ES-I3 (cell line): ENCODE results near the gene POC1B.

Experiments used
- H3K36me3 ChIP-seq: 2 replicates; pipeline ENCODE4 v1.6.1; 2013; ENCODE audit warnings: mild to moderate bottlenecking, low read length, control low read depth, moderate library complexity; ENCODE audit not compliant: insufficient read depth
- H3K4me1 ChIP-seq: 2 replicates; pipeline ENCODE4 v1.6.1; 2013; ENCODE audit warnings: mild to moderate bottlenecking, control low read depth, low read length; ENCODE audit not compliant: insufficient read depth
- H3K9ac ChIP-seq: 2 replicates; pipeline ENCODE4 v1.6.1; 2013; ENCODE audit warnings: low read depth, mild to moderate bottlenecking, low read length, moderate library complexity
- H3K9me3 ChIP-seq: 2 replicates; pipeline ENCODE4 v1.6.1; 2013; ENCODE audit warnings: mild to moderate bottlenecking, low read length, moderate library complexity; ENCODE audit not compliant: control insufficient read depth, insufficient read depth

The POC1B gene

DNA sequence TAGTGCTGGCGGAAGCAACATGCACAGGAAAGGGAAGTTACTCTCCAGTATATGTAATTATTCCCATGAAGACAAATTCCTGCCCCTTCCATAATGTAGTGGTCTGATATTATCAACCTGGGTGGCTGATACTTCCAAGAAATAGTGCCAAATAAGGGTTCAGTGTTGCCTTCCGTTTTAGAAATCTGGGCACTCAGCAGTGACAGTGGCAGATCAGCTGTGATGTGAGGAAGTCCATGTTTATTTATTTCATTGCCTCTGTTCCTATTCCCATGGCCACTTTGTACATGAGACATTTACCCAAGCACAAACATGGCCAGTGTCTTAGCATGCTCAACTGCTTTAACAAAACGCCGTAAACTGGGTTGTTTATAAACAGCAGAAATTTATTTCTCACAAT is 20.3 kb upstream of the POC1B start:
- Histone ChIP-seq H3K4me1 (no peaks in the 10 kb centered on the region; the same call in 1 of the 2 replicates), H3K36me3 (no peaks in the 10 kb centered on the region), H3K9ac (no peak overlapping the region), H3K9me3 (no peaks in the 10 kb centered on the region)

DNA sequence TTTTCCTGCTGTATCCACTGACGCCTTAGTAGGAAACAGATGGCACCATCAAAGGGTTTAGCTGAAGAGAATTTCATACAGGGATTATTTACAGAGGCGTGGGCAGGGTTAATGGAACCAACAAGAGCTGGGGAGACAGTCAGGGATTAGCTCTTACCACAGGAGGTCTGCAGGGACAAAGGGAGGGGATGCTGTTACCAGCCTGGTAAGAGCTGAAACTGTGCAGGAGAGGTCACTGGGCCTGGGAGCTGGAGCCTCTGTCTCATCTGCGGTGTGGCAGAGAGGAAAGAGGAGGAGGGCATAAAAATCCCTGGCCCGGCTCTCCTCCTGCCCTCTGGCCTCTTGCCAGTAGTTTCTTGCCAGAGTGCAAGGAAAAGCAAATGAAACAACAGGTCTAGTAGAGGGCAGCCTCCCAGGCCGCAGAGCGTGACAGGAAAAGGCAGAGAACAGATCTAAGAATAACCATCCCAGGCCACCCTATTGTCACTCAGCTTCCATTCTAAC is 18.9 kb upstream of the POC1B start:
- H3K36me3 ChIP-seq = no peaks in the 10 kb centered on the region
- H3K9me3 ChIP-seq = no peaks in the 10 kb centered on the region
- no peak overlapping the region for H3K9ac ChIP-seq
- H3K4me1 ChIP-seq = no peaks in the 10 kb centered on the region; the same call in 1 of the 2 replicates

DNA sequence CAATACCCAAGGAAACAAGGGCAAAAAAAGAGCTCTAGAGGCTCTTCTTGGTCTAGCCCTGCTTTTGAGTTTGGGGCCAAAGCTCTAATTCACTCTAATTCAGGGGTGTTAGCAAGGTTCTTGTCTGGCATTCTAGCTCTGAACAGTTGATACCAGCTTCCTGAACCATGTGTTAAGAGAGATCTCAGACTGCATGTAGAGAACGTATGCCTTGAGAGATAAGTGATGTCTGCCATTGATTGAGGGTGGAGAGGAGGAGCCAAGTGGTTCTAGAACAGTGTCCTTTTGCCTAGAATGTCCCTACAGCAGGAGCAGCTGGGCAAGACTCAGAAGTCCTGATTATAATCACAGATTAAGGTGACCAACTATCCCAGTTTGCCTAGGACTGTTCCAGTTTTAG is 18.2 kb upstream of the POC1B start:
- H3K36me3 ChIP-seq = no peaks in the 10 kb centered on the region
- no peak overlapping the region for H3K9ac ChIP-seq
- no peaks in the 10 kb centered on the region for H3K9me3 ChIP-seq
- H3K4me1 ChIP-seq = no peaks in the 10 kb centered on the region; the same call in 1 of the 2 replicates

DNA sequence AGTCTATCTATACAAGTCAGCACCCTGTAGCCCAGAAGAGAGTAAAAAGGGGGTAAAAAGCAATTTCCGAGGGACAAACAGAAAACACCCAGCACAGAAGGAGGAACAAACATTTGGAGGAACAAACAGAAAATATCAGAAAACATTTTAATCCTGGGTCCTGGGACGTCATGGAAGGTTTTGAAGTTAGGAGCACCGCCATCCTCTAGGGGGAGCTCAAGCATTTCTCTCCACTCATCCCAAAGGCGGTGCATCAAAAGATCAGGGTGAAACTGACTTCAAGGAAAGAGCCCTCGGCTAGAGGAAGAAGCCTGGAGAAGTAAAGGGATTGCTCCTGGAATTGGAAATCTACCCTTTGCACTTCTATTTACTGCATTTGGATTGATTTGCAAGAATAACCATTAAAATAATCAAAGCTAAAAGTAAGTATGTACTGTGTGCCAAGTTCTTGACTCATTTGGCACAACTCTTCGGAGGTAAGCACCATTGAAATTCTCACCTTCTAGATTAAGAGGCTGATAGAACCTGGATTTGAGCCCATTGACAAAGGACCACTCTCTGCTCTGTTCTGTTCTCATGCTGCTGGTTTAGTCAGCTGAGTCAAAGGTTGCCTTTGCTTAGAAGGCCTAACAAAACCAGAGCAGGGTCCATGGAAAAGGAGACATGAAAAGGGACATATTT is 17.2 kb upstream of the POC1B start:
- Histone ChIP-seq H3K9ac (no peak overlapping the region), H3K36me3 (no peaks in the 10 kb centered on the region), H3K9me3 (no peaks in the 10 kb centered on the region), H3K4me1 (no peaks in the 10 kb centered on the region; the same call in 1 of the 2 replicates)

DNA sequence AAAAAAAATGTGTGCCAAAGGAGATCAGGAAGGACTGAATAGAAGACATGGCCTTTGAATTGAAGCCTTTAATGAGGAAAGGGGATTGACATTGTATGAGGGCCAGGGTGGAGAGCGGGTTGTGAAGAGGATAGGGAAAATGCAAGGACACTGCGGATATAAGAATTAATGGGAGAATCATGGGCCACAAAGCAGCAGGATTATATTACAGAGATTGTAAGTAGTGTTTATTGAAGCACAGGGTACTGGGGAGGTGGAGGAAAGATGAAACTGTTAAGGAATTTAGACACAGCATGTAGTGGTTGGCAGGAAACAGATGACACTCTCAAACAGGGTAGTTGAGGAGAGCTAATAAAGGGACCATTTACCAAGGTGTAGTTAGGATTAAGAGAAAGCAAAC is 16.4 kb upstream of the POC1B start:
- Histone ChIP-seq H3K9ac (no peak overlapping the region), H3K4me1 (no peaks in the 10 kb centered on the region; the same call in 1 of the 2 replicates), H3K9me3 (no peaks in the 10 kb centered on the region), H3K36me3 (no peaks in the 10 kb centered on the region)

DNA sequence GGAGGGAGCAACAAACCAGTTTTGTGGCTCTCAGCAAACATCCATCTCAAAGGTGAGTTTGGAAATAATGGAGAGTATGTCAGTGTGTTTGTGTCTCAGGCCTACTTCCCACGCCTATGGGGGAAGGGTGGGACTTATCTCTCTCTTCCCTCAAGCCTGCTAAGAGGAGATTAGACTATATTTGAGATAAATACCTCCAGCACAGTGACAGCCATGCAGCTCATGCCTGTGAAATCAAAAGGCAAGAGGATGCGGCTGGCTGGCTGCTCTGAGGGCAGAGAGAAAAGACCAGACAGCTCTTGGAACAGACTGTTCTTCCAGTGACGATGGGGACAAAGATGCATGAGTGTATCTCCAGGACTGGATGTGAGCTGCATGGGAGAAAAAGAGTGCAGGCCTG is 14.7 kb upstream of the POC1B start:
- no peaks in the 10 kb centered on the region for H3K9me3 ChIP-seq
- H3K4me1 ChIP-seq = no peaks in the 10 kb centered on the region
- H3K9ac ChIP-seq = no peak overlapping the region
- no peaks in the 10 kb centered on the region for H3K36me3 ChIP-seq

DNA sequence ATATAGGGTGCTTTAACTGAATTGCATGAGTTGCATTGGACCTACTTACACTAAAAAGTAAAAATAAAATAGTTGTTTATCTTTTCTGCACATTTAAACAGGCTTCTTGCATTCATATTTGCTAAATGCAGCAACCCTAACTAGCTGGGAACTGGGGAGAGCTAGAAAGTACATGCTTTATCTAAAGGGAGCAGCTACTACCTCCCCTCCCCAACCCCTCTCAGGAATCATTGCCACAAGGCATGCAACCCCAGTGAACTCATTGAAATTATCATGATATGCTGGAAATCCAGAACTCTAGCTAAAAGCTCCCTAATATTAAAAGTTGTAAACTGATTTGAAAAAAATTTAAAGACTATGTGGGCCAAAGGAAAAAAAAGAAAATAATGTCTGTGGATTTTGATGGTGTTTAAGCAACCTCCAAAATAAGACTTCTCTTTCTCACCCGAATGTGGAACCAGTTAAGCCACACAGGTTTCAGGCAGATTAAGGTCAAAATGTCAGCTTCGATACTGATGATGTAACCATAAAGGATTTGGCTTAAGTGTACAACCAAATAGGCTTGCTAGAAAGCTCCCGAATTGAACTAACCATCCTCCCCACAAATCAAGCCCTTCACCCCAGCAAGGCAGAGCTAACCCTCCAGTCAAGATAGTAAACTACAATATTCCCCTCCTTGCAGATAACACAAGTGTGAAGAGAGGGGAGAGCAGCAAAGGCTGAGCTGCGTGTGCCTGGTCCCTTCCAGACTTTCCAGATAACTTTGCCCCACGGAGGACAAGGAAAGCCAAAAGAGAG is 13.8 kb upstream of the POC1B start:
- Histone ChIP-seq H3K9me3 (no peaks in the 10 kb centered on the region), H3K4me1 (no peaks in the 10 kb centered on the region), H3K9ac (no peak overlapping the region)

DNA sequence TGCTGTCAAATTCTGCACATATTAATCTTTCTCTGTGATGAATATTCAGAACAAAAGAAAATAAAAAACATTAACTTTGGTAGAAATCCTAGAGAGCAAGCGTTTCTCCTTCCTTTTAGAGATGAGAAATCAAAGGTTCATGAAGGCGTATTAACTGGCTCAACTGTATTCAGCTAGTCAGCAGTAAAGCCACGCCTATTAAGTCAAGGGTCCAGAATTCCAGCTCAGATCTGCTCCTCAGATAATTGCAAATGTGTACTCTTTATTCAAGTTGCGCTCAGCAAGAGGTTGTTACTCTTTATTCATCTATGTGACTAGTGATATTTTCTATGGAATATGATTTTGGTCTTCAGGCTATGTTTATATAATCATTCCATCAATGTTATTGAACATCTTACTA is 13.1 kb upstream of the POC1B start:
- Histone ChIP-seq H3K9ac (no peak overlapping the region), H3K4me1 (no peaks in the 10 kb centered on the region), H3K36me3 (no peaks in the 10 kb centered on the region), H3K9me3 (no peaks in the 10 kb centered on the region)

More for the DNA sequence above, 13.8 kb upstream of the POC1B start:
- no peaks in the 10 kb centered on the region for H3K36me3 ChIP-seq

DNA sequence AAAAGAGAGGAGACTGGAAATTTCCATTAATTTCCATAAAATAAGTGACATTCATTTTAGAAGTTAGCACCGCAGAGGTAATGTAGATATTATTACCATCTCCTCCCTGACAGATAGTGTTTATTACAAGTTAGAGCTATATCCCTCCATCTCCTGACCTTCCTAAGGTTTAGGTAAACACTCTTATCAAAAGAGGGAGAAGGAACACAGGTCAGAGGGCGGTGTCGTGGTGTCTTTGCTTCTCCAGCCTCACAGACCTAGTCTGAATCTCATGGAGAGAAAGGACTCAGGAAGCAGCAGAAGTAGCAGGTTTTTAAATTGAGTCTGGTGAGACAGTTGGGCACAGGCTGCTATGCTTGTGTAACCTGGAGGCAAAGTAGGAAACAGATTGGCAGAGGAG is 11.5 kb upstream of the POC1B start:
- Histone ChIP-seq H3K9me3 (no peaks in the 10 kb centered on the region), H3K4me1 (no peaks in the 10 kb centered on the region), H3K36me3 (no peaks in the 10 kb centered on the region), H3K9ac (no peak overlapping the region)

DNA sequence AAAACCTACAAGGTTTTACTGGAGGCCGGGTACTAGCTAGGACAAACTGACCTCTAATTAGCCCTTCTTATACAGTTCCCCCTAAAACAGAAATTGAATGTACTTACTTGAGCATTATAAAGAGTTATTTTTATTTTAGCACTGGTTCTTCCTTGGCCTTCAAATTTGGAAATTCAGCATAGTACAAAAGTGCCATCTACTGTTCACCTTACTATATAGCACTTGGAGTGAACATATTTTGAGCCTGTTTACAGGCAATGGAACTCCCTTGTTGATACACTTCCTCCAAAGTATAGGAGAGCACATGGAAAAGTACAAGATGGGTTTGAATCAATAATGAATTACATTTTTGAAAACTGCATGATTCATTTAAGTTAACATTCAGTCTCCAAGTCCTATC is 3.9 kb upstream of the POC1B start:
- Histone ChIP-seq H3K36me3 (no peaks in the 10 kb centered on the region), H3K4me1 (no peaks in the 10 kb centered on the region), H3K9ac (no peak overlapping the region), H3K9me3 (no peaks in the 10 kb centered on the region)

DNA sequence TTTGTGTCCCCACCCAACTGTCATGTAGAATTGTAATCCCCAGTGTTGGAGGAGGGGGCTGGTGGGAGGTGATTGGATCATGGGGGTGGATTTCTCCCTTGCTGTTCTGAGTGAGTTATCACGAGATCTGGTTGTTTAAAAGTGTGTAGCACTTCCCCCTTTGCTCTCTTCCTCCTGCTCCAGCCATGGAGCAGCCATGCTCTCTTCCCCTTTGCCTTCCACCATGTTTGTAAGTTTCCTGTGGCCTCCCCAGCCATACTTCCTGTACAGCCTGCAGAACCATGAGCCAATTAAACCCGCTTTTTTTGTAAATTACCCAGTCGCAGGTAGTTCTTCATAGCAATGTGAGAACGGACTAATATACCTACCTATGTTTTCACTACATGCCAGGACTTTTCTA is 2.6 kb upstream of the POC1B start:
- Histone ChIP-seq H3K36me3 (no peaks in the 10 kb centered on the region), H3K9ac (no peak overlapping the region), H3K4me1 (peaks cover 6% of the 10 kb centered on the region), H3K9me3 (no peaks in the 10 kb centered on the region)

DNA sequence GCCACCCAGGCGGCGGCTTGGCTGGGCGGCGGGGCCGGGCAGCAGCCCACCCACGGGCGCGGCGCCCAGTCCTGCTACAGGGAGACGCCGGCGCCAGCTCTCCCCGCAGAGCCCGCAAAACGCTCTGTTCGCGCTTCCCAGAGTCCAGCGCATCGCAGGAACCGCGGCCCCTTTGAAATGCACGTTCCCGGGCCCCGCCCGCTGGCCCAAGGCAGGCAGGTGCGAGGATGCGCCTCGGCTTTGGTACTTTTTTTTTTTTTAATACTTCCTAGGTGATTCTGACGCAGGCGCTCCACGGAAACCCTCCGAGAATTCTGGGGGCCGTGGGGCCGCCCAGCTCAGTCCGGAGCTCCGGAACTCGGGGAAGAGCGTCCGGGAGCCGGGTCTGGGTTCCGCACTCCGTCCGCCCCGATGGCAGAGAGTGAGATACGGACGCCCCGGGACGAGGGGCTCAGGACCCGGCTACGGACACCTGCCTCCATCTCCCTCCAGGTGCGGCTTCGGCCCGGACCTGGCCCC is 483 bp downstream of the POC1B start:
- Histone ChIP-seq H3K36me3 (peaks cover 4% of the 10 kb centered on the region; the same call in 1 of the 2 replicates), H3K4me1 (peaks cover 6% of the 10 kb centered on the region), H3K9me3 (no peaks in the 10 kb centered on the region), H3K9ac (peak overlapping the region; percentile 82)

DNA sequence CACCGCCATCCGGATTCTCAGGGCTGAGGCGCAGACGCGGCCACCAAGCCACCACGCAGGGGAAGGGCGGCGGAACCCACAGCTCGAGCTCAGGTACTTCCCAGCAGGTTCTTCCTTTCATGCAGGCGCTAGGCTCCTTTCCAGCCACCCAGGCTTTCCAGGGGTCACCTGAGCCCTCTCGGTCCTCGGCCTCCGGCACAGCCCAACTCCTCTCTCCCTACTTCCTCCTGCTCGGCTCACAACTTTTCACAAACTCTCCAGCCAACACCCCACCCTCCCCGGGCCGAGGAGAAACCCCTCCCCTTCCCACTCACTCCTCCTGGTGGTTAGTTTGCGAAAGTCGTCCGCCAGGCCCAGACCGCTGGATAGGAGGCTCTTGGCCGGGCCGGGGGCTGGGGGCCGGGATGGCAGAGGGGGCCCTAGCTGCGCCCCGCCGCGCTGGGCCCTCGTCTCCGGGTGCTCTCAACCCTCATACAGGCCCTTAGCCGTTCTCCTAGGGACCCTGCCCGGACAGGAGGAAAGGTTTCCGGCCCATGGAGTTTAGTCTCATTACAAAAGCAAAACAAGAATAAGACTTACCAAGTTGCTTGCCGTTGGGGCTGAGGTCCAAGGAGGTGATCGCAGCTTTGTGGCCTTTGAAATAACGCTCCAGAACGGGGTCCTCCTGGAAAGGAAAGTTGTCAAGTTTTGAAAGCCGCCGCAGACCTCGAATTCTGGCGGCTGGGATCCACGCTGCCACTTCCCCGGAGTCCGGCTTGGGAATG is 1.1 kb downstream of the POC1B start, which contains the start of gene GALNT4:
GALNT4 (minus strand) TSS at position 256 of the 764 bp plus-strand sequence; CDS start at position 9, 247 bp downstream.
- Histone ChIP-seq H3K4me1 (peaks cover 6% of the 10 kb centered on the region), H3K9me3 (no peaks in the 10 kb centered on the region), H3K36me3 (peaks cover 4% of the 10 kb centered on the region; the same call in 1 of the 2 replicates), H3K9ac (peak within 1 kb of the TSS; percentile 82)
